HK-2 (cell line): ENCODE measurements around the gene COL23A1.
"Not testable (repeated sequence)": the region's sequence is repeated elsewhere in the genome, so short reads cannot be mapped to it uniquely, and the experiment has no call there.

Source experiments
- DNase-seq: peaks from one replicate; pipeline ENCODE4 v3.0.0-alpha.2; 2018; ENCODE audit not compliant: unreplicated experiment

COL23A1 gene

DNA sequence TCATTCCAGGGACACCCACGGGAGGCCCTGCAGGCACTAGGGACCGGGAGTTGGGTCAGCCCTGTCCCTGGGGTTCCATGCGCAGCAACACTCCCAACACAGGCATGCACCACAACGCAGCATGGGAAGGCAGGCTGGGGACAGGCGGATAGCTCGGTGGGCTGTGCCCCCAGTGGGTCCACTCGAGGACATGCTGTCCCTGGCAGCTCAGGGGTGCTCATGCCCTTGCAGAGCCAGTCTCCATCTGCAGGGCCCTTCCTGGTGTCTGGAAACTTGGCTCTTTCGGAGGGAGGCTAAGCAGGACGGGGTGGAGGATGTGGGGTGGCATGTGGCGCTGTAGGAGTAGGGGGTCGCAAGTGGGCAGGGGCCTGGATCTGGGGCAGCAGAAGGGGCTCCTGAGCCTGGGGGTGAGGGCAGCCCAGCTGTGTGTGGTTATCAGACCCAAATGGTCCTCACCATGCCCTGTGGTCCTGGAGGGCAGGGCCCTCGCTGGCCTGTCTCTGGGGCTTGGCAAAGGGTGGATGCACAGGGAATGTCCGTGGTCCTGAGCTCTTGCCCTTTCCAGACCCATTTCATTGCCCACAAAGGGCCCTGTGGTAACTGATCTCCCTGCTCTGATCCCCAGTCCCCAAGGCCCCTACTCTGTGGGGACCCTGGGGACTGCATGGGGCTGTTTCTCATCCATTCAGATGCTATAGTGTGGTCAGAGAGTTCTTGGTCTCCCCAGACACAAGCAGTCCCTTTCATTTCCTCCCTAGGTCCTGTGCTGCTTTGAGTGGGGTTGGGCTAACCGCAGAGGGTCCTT is 267.3 kb downstream of the COL23A1 start:
- no peak for DNase-seq

DNA sequence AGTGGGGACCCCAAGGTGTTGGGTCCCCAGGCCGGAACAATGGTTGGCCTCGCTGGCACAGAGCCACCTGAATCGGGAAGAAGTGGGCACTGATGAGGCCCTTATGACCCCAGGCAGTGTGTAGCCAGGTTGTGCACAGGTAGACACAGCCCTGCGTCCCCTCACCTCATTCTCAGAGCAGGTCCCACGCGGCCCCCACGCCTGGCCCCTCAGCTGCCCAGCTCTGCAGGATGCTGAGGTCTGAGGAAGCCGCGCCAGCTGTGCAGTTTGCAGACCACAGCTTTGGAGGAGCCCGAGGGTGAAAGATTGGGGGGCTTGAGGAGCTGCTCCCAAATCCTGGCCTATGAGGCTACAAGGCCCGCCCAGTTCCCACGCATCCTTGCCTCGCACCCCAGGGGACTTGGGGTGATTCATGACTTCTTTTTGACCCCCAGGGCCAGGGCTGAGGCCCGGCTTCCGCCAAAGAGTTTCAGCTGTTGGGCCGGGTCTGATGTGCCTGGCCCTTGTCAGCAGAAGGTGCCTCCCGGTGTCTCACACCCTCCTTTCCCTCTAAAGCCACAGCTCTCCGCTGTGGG is 269.8 kb downstream of the COL23A1 start:
- DNase-seq: no peak

DNA sequence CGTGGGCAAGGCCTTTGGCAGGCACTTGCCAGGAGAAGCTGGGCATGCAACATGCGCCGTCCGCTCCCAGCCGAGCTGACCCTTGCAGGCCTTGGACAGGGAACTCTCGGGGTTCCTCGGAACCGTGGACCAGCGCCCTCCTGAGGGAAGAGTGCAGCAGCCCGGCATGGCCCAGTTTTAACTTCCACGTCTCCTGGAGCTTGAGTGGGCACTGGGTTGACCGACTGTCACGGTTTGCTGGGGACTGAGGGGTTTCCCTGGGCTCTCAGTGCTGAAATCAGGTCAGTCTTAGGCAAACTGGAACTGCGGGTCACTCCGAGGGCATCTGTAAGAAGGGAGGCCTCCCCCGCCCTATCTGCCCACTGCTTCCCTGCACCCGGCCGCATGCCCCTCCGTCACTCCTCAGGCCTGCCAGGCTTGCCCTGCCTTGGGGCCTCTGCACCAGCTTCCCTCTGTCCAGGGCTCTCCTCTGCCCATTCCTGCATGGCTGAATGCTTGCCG is 270.6 kb downstream of the COL23A1 start:
- no peak for DNase-seq

DNA sequence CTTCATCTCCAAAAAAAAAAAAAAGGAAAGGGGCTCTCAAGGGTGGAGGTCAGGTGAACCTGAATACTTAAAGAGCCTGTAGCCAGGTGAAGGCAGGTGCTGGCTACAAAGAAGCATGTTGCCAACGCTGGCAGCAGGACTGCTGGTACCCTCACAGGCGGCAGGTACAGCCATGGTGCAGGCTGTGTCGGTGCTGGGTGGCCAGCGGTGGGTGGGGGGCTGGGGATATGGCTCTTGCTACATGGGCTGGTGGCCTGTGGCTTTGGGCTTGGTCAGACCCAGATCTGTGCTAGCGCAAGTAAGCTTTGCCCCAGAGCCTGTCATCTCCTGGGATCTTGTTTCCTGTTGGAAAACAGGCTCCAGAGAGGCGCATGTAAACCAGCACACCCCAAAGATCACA is 271.3 kb downstream of the COL23A1 start:
- DNase-seq: no peak

DNA sequence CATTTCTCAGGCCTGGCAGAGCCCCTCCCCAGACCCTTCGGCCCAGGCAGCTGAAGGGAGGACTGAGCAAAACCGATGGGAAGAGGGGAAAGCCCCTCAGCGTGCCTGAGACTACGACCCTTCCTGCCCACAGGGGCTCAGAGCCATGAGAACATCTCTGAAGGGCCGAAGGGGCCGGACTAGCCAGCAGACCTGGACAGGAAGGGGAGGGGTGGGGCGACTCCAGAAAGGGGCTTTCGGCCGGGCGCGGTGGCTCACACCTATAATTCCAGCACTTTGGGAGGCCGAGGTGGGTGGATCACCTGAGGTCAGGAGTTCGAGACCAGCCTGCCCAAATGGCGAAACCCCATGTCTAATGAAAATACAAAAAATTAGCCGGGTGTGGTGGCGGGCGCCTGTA is 271.8 kb downstream of the COL23A1 start:
- no peak for DNase-seq

DNA sequence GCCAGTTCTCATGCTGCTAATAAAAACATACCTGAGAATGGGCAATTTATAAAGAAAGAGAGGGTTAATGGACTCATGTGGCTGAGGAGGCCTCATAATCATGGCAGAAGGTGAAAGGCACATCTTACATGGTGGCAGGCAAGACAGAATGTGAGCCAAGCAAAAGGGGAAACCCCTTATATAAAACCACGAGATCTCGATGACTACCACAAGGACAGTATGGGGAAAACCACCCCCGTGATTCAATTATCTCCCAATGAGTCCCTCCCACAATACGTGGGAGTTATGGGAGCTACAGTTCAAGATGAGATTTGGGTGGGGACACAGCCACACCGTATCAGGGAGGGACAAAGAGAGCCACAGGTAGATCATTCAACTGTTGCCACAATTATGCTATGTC is 272.5 kb downstream of the COL23A1 start:
- not testable (repeated sequence) for DNase-seq

DNA sequence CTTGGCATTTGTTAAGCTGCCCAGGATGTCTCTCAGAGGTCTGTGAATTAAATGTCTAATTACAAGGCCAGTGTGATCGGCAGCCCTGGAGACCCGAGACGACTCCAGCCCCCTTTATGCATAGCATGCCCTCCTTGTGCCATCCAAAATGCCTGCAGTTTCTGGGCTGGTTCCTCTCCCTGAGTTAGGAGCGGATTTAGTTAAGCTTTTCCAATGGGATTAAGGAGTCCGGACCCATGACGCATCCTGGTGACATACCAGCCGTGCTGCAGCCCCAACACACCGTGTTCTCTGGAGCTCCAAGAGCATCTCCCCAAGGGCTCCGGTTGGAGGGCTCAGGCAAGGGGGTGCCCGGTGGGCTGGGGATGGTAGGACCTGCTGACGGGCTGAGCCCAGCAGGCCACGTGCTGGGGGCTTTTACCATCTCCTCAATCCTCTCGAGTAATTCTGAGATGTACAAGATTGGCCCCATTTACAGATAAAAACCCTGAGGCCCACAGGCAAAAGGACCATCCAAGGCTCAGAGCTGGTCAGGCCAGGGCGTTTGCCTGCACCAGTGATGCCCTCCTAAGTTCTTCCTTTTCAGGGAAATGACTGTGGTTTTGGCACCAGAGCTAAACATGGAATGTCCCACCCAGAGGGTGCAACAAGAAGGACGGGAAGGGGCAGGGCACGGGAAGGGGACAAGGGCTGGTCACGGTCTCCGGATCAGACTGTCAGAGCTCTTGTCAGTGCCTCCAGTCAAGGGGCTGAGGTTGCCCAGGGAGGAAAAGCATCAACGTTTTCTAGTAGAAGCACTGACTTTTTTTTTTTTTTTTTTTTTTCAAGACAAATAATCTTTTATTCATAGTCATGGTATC is 275.0 kb downstream of the COL23A1 start:
- DNase-seq: no peak

DNA sequence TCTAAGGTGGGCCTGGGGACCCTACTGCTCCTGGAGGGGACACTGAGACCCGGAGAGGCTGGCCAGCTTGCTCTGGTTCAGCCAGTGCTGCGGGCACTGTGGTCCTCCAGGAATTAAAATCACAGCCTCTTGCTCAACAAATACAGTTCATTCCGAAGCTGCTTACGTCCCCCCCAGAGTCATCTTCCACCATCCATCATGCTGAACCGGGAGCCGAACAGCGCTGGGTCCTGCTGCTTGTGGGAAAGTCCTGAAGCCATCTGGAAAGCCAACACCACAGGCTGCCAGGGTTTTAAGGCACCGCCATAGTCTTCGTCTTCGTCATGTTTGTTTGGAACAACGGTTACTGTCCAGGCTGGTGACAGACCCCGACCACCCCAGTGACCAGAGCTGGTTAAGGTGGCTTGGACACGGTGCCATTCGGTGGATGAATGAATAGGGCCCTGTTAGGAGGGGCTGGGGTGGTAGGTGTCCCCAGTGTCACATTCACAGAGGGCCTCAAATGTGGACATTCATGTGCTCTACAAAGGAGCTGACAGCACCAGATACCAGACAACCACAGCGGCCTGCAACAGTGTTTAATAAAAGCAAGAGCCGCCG is 276.0 kb downstream of the COL23A1 start:
- no peak for DNase-seq

DNA sequence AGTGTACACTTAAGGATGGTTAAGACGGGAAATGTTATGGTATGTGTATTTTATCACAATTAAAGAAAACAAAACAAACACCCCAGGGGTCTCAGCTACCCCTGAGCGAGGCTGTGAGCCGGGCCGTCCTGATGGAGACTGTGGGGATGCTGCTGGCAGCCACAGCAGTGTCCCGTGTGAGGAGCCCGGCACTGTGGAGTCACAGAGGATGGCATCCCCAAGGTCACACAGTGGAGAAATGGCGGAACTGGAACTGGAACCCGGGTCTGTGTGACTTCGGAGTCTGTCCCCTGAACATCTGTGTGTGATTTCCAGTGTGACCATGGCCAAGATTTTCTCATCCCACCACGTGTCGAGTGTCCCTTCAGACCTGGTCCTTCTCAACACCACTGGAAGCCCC is 276.9 kb downstream of the COL23A1 start:
- DNase-seq: no peak

DNA sequence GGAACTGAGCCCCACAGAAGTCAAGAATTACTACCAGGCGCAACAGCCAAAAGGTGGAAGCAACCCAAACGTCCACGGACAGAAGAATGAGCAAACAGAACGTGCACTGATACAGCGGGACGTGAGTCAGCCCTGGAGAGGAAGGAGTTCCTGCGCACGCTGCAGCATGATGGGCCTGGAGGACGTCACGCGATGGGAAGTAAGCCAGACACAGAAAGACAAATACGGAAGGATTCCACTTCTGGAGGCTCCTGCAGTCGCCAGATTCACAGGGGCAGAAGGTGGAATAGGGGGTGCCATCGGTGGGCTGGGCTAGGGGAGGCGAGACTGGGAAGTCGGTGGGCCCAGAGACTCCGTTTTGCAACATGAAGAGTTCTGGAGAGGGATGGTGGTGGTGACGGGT is 277.3 kb downstream of the COL23A1 start:
- DNase-seq: no peak

DNA sequence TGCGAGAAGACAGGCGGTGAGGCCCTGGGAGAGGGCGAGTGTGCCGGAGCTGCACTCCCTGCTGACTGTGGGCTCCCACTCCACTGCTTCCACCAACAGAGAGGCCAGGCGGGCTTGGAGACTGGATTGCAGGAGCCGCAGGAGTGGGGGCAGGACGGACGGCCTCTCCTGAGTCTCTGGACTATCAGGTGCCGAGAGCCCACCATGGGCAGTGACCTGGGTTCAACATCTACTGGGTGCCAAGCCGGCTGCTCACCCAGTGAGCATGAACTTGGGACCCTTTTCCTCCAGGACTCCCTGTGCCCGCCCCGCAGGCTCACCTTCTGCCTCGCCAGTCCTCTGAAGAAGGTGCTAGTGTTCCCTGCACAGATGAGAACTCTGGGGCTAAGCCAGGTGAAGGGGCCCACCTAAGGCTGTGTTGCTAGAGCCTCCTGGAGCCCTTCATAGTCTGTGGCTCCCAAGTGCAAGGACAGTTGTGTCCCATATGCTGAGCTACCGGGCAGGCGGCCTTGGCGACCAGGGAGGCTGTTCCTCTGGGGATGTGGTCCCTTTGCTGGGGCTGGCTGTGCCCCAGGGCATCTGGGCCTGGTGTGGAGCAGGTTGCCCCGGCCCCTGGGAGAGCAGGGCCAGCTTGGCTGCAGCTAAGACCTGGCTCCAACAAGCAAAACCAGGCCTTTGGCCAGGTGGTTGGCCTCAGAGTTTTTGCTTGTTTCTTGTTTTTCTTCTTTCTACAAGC is 279.9 kb downstream of the COL23A1 start:
- DNase-seq: no peak

DNA sequence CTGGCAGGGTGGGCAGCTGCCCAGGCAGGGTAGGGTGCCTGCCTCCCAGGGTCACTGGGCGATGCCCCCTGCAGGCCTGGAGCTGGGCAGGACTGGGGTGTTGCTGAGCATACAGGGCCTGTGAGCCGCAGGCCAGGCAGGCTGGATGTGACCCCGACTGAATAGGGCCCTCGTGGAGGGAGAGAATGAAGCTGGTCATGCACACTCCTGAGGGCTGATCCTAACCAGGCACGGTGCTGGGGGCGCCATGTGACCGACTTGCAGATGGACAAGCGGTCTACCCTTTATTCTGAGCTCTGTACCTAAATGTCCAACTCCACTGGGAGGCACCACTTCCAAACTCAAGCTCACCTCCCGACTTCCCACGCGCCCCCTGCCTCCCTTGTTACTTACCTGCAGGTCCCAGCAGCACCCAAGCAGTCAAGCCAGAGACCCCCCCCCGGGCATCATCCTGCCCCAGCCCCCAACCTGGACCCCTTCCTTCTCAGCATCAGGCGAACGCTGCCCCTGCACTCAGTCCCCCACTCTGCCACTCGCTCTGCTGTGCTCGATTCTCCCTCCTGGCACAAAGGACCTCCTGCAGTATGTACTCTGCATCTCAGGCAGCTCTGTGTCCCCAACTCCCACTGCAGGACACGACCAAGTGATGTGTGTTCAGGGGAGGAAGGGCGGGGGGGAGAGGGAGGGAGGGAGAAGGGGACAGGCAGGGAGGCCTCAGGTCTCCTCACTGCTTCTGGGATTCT is 280.8 kb downstream of the COL23A1 start:
- DNase-seq: no peak

DNA sequence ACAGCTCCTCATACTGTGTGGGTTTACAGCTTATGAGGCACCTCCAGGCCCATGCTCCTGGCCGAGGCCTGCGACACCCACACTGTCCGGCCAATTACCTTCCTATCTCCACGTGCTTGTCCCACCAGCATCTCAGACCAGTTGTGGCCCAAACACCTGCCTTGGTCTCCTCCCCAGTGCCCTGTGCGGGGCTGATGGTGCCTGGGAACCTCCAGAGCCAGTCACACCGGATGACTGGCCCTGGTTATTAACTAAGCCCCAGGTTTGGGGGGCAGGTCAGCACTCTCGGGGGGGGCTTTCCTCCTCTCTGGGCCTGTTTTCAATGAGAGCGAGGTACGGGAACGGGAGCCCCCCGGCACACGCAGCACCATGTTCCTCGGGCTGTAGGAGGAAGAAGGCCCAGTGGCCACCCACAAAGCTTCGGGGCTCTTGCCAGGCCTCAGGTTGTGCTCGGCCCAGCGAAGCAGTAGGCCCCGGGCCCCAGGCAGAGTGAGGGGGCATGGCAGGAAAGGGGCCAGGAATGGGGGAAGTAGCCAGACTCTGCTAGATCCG is 281.6 kb downstream of the COL23A1 start:
- DNase-seq: no peak

DNA sequence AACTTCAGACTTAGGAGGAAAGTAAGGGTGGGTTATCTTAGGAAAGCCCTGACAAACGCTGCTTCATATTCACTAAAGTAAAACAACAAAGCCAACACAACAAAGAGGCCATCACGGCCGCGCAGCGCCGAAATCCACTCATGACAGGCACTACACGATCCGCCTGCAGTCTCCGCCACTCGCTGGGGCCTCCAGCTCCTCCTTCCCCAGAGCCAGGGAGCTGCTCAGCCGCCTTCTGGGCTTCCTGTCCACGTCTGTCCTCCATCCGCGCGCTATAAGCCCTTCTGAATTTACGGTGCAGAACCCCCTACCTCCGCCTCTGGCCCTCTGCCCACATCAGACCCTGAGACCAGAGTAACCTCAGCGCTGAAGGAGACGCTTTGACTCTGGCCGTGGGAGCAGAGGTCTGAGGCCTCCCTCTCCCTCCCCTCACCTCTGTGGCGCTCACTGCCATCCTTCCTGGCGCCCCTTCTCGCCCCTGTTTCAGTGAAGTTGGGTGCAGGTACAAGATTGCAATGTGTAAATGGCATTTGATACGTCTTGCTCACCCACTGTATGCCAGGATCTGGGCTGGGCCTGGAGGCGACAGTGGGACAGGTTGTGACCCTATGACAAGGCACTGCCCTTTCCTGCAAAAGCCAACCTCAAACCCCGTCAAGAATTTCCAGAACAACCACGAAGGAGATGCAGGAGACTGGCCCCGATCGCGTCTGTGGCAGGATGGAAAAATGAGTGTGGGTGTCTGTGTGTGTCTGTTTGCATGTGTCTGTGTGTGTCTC is 282.7 kb downstream of the COL23A1 start:
- DNase-seq: no peak

DNA sequence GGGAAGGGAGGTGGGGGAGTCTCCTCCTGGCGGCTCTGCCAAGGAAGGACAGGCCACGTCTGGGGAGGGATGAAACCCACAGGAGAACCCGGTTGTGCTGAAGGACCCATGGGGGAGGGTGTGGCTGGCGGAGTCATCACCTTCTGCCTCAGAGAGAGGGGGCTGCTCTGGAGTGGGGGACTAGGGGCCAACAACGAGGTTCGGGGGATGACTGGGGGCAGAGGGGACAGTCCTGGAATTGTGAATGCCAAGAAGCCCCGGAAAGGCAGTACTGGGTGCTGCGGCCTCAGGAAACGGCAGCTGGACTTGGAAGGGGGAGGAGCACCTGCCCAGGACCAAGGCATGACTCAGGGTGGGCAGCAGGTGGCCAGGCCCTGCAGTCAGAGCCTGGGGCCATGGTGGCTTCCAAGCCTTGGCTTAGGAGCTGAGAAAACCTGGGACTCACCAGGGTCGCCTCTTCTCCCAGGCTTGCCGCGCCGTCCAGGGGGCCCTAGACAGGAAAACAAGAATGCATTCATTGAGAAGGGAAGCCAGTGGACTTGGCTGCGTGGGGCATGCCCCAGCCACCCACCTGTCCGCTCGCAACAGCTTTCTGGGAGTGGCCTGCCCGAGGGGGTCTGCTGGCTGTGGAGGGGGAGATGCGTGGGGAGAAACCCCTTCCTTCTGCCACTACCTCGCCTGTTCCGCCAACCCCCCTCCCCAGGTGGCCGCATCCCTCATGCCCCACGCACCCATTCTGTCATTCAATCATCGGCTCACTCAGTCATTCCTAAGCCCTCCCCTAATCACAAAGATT is 283.6 kb downstream of the COL23A1 start:
- no peak for DNase-seq

DNA sequence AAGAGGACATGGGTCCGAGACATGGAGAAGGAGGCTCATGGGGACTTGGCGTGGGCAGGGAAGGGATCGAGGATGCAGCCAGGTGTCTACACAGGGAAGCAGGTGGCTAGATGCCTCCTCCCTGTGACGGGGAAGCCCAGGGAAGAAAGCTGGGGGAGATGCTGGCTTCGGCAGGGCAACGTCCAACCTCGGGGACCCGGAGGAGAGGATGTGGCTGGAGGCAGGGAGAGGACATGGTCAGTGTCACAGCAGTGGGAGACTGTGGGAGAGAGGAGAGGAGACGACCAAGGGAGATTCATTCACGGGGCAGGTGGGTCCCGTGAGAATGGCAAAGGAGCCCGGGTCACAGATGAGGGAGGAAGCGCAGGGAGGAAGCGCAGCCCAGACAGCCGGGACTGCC is 284.4 kb downstream of the COL23A1 start:
- no peak for DNase-seq

DNA sequence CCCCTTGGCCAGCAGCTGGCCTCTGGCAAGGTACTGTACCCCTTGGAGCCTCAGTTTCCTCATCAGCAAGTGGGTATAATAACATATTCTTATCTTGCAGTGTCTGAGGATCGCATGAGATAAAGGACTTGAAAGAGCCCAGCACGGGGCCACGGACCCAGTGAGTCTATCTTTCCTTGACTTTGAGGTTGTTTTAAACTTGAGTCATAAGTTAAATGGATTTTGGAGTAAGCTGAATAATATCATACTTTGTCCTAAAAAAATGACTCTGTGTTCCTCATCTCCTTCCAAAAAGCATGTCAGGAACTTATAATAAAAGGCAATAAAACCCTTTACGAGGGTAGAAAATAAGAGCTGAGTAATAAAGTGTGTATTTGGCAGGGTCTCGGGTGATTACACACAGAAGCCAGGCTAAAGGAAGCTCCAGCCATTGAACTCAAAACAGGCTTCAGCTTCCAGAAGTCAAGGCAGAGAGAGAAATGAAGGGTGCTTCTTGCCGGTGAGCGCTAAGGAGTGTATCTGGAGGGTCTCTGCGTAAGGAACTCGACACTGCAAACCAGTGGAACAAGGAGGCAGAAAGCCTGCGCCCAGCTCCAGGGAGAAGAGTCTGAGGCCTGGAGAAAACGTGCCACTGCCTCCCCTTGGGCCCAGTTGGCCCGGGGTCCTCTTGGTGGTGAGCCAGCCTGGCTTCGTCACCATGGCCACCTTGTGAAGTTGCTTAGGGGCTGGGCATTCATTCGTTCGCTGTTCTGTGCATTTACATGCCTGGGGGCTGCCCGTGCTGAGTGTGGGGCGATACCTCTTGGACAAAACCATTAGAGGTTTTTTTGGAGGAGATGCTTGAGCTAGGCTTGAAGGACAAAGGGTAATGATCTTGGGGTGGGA is 285.2 kb downstream of the COL23A1 start:
- DNase-seq: no peak

DNA sequence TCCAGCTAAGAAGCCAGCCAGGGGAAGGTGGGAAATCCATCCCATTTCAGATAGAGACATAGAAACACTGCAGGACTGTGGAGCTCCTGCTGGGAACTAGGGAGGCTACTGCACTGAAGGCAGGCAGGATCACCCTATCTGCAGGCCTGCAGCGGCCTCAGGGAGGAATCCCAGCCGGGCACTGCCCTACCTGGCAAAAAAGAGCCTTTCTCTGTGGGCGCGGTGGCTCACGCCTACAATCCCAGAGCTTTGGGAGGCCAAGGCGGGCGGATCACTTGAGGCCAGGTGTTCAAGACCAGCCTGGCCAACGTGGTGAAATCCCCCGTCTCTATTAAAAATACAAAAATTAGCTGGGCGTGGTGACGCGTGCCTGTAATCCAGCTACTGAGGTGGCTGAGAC is 286.2 kb downstream of the COL23A1 start:
- no peak for DNase-seq
